GM12874 (cell line): ENCODE results near the gene WSCD1.

ENCODE experiments used
- TF ChIP-seq, protein P1 (sequence below): IDR thresholded peaks from 2 replicates; pipeline ENCODE4 v1.5.1; 2011; ENCODE audit warnings: low read depth, mild to moderate bottlenecking, control low read depth, low read length, moderate library complexity; ENCODE audit not compliant: insufficient read depth

WSCD1 gene

DNA sequence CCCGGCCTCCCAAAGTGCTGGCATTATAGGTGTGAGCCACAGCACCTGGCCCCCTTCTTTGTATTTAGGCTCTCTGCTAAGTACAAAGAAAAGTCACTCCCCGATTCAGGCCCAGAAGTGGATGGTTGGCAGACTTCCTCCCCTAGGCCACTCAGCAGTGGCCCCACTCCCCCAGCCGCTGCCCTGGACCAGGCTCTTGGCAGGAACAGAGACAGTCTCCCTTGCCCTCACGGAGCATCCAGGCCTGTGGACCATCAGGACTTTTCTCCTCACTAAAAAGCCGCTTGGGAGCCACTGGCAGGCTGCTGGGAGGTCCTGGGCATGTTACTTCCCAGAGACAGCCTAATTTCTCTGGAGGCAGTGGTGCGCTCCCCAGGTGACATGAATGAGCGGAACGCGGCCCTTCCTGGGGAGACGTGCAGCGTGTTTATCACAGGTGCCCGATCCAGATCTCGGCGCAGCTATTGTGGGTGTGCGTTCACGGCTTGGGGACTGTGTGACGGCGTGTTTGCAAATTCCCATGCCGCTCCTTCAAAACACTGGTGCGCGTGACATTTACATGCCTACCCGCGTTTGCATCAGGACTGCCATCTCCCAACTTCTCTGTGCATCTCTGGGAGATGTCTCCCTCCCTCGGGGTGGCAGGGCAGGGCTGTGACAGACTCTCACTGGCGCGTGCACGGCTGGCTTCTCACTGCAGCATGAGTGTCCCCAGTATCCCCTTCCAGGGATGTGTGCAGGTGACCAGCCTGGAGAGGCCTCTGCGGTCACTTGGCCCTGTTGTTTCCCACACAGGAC lies 16.6 kb downstream of the WSCD1 start:
- TF ChIP-seq, protein P1, sequence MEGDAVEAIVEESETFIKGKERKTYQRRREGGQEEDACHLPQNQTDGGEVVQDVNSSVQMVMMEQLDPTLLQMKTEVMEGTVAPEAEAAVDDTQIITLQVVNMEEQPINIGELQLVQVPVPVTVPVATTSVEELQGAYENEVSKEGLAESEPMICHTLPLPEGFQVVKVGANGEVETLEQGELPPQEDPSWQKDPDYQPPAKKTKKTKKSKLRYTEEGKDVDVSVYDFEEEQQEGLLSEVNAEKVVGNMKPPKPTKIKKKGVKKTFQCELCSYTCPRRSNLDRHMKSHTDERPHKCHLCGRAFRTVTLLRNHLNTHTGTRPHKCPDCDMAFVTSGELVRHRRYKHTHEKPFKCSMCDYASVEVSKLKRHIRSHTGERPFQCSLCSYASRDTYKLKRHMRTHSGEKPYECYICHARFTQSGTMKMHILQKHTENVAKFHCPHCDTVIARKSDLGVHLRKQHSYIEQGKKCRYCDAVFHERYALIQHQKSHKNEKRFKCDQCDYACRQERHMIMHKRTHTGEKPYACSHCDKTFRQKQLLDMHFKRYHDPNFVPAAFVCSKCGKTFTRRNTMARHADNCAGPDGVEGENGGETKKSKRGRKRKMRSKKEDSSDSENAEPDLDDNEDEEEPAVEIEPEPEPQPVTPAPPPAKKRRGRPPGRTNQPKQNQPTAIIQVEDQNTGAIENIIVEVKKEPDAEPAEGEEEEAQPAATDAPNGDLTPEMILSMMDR = no peak

GRCh38 chr17:6088141-6088540 lies 18.0 kb downstream of the WSCD1 start:
- TF ChIP-seq, protein P1 = no peak

DNA sequence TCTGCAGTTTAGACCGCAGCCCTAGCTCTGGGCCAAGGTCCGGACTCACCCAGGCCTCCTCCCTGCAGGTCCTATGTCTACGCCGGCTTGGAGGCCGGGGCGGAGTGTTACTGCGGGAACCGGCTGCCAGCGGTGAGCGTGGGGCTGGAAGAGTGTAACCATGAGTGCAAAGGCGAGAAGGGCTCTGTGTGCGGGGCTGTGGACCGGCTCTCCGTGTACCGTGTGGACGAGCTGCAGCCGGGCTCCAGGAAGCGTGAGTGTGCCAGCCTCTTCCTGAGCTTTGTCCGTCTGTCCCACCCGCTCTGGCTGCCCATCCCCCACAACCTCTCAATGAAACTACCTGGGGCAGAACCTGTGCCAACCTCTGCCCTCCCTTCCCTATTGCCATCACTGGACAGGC lies 20.1 kb downstream of the WSCD1 start:
- TF ChIP-seq, protein P1 = no peak

GRCh38 chr17:6092182-6092902 lies 22.2 kb downstream of the WSCD1 start:
- TF ChIP-seq, protein P1 = no peak

DNA sequence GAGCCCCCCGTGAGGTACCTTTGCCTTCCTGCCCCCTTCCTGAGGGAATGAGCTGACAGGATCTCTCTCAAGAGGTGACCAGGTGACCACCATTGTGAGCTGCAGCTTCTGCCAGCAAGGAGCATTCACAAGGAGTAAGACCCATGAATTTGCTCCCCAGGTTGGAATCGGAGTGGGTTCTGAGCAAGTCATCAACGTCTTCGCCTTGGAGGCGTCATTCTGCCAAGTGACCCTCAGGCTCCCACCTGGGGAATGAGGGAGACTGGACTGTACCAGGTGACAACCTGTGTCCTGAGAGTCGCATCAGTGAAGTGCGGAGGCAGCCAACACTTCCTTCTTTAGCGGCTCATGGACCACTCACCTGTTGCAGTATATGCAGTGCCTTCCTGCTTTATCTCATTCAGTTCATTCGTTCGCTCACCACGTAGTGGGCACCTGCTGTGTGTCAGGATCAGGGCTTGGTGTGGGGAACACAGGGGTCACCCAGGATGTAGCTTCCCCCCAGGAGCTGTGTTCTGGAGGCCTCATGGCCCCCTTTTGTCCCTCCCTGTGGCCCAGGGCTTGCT lies 22.8 kb downstream of the WSCD1 start:
- TF ChIP-seq, protein P1 = no peak

- TF ChIP-seq, protein P1 = no peak
Measured at GRCh38 chr17:6094453-6094852, 24.3 kb downstream of the WSCD1 start.

DNA sequence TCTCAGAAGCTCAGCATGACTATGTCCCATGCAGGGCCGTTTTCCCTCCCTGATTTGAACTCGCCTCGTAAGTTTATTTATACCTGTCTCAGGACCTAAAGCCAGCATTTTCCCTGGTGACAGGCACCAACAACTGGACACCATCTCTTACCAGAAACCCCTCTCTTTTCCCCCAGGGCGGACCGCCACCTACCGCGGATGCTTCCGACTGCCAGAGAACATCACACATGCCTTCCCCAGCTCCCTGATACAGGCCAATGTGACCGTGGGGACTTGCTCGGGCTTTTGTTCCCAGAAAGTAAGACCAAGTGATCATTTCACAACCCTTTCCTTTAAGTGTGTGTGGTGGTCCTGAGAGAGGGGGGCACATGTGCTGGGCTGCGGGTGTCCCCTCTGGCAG lies 24.7 kb downstream of the WSCD1 start:
- TF ChIP-seq, protein P1 = no peak
